Endothelial cell of umbilical vein (primary cell): ENCODE measurements around the gene SYNE1. TPM values are rescaled to one million over a fixed set of nuclear protein-coding genes. Genes with fewer than 3 reads are reported as not detected.

Experiments
- BruUV-seq: library from RNA; stranded (reverse); fragments of 400-500 nt; replicated peaks from 2 replicates; lab custom pipeline; 2021; lab: Mats Ljungman, UMichigan
- CTCF ChIA-PET: fragments of 300-600, 350-600 bp; sonication (Branson Sonifier 250); formaldehyde crosslinking; loops from one replicate; lab custom pipeline; 2021; ENCODE audit warnings: antibody characterized with exemption, inconsistent platforms; lab: Charles Lee
- POLR2A ChIA-PET: fragments of 300-600, 350-600 bp; sonication (Branson Sonifier 250); formaldehyde crosslinking; loops from one replicate; lab custom pipeline; 2021; ENCODE audit warnings: antibody characterized with exemption, inconsistent platforms; lab: Charles Lee
- DNase-seq: peaks from one replicate; pipeline ENCODE4 v3.0.0-alpha.2; 2011; ENCODE audit warnings: low read depth, low spot score
- FAIRE-seq: peaks from 2 replicates; lab custom pipeline; 2011; peaks lifted over from hg19 to GRCh38; lab: Jason Lieb, UNC
- H2AFZ ChIP-seq: 2 replicates; pipeline ENCODE4 v1.6.0; 2012; ENCODE audit warnings: low read depth, low read length, control low read depth, inconsistent platforms
- H3K27ac ChIP-seq: 2 replicates; pipeline ENCODE4 v1.5.1; 2011; ENCODE audit warnings: low read depth, mild to moderate bottlenecking, control low read depth, low read length, moderate library complexity; ENCODE audit not compliant: insufficient read depth
- H3K27me3 ChIP-seq, 2 experiments: 2 replicates each; pipeline versions ENCODE4 v1.6.0 to v1.6.1; 2011; ENCODE audit warnings: low read length in 2 of 2, mixed read lengths in 1 of 2; ENCODE audit not compliant: control insufficient read depth in 2 of 2, insufficient read depth in 2 of 2
- H3K36me3 ChIP-seq, 2 experiments: 2 replicates in 1 of 2; 3 replicates in 1 of 2; pipeline ENCODE4 v1.5.1; 2011; ENCODE audit warnings: low read length in 2 of 2, mild to moderate bottlenecking in 1 of 2, moderate library complexity in 1 of 2; ENCODE audit not compliant: control insufficient read depth in 2 of 2, insufficient read depth in 2 of 2; ENCODE audit errors: extremely low read depth in 1 of 2
- H3K4me1 ChIP-seq: 3 replicates; pipeline ENCODE4 v1.5.1; 2011; ENCODE audit warnings: mild to moderate bottlenecking, low read length; ENCODE audit not compliant: control insufficient read depth, insufficient read depth; ENCODE audit errors: extremely low read depth
- H3K4me2 ChIP-seq: 2 replicates; pipeline ENCODE4 v1.6.1; 2011; ENCODE audit warnings: low read length, control low read depth, mixed read lengths; ENCODE audit not compliant: insufficient read depth
- H3K4me3 ChIP-seq, 3 experiments: fragments of 200-600 bp in 1 of 3; sonication (generic), shearing (Covaris generic) in 1 of 3; replicated peaks in 1 of 3; 2 replicates each; pipeline ENCODE4 v1.5.1; 2011 to 2016; ENCODE audit warnings: control low read depth in 3 of 3, low read length in 3 of 3, mild to moderate bottlenecking in 2 of 3, inconsistent platforms in 1 of 3, low read depth in 1 of 3, moderate library complexity in 1 of 3; ENCODE audit not compliant: insufficient read depth in 1 of 3
- H3K79me2 ChIP-seq: 2 replicates; pipeline ENCODE4 v1.6.0; 2012; ENCODE audit warnings: low read length, inconsistent platforms; ENCODE audit not compliant: control insufficient read depth, insufficient read depth
- H3K9ac ChIP-seq: replicated peaks from 2 replicates; pipeline ENCODE3; 2011; ENCODE audit warnings: low read length, control low read depth; ENCODE audit not compliant: insufficient read depth; ENCODE audit errors: extremely low read depth
- H3K9me1 ChIP-seq: replicated peaks from 3 replicates; pipeline ENCODE4 v1.6.0; 2011; ENCODE audit warnings: mild to moderate bottlenecking, low read length; ENCODE audit not compliant: control insufficient read depth, insufficient read depth; ENCODE audit errors: extremely low read depth
- H3K9me3 ChIP-seq: replicated peaks from 2 replicates; pipeline ENCODE4 v1.5.1; 2012; ENCODE audit warnings: low read length, inconsistent platforms; ENCODE audit not compliant: control insufficient read depth, insufficient read depth
- H4K20me1 ChIP-seq: replicated peaks from 2 replicates; pipeline ENCODE3; 2011; ENCODE audit warnings: mild to moderate bottlenecking, low read length; ENCODE audit not compliant: control insufficient read depth, insufficient read depth; ENCODE audit errors: extremely low read depth
- CTCF ChIP-seq, 2 donors: IDR thresholded peaks; 1 replicate in 1 of 2; 2 replicates in 1 of 2; pipeline ENCODE4 v1.5.1; 2011; ENCODE audit warnings: low read length in 2 of 2, mild to moderate bottlenecking in 2 of 2, moderate library complexity in 2 of 2, control low read depth in 1 of 2, inconsistent platforms in 1 of 2, low read depth in 1 of 2; ENCODE audit not compliant: insufficient read depth in 1 of 2; ENCODE audit errors: extremely low read depth in 1 of 2
- EZH2 ChIP-seq: IDR thresholded peaks from 2 replicates; pipeline ENCODE4 v1.6.1; 2012; ENCODE audit warnings: borderline replicate concordance, low read depth, mild to moderate bottlenecking, moderate library complexity, low read length, inconsistent platforms; ENCODE audit not compliant: severe bottlenecking
- FOS ChIP-seq: IDR thresholded peaks from 2 replicates; pipeline ENCODE4 v1.6.1; 2011; ENCODE audit warnings: mild to moderate bottlenecking, low read length, moderate library complexity, borderline replicate concordance; ENCODE audit not compliant: insufficient read depth
- GATA2 ChIP-seq: IDR thresholded peaks from 2 replicates; pipeline ENCODE4 v1.7.0; 2011; ENCODE audit warnings: low read depth, mild to moderate bottlenecking, moderate library complexity, mixed read lengths, low read length; ENCODE audit not compliant: insufficient read length, insufficient read depth
- JUN ChIP-seq: IDR thresholded peaks from 2 replicates; pipeline ENCODE4 v1.6.1; 2011; ENCODE audit warnings: borderline replicate concordance, low read depth; ENCODE audit not compliant: insufficient read length, insufficient read depth
- MAX ChIP-seq: IDR thresholded peaks from 2 replicates; pipeline ENCODE4 v1.6.1; 2011; ENCODE audit not compliant: insufficient read depth, insufficient read length
- MYC ChIP-seq: IDR thresholded peaks from one replicate; pipeline ENCODE4 v1.6.1; 2011; ENCODE audit warnings: mild to moderate bottlenecking, low read depth, low read length
- POLR2A ChIP-seq: IDR thresholded peaks from 2 replicates; pipeline ENCODE4 v1.6.1; 2012; ENCODE audit warnings: low read depth, mild to moderate bottlenecking, control low read depth, low read length
- POLR2AphosphoS5 ChIP-seq: IDR thresholded peaks from 2 replicates; pipeline ENCODE4 v1.6.1; 2012; ENCODE audit warnings: low read depth, mild to moderate bottlenecking, control low read depth, low read length, moderate library complexity; ENCODE audit not compliant: insufficient read depth
- dilution Hi-C: fragments of 300-500 bp; cut with MboI; formaldehyde crosslinking; loops from one replicate; pipeline ENCODE4 v1.15.0; 2019; ENCODE audit warnings: low sequenced_read_pairs; ENCODE audit not compliant: extremely low pct_ligation_motif_present
- intact Hi-C: fragments of 100-400 bp; cut with micrococcal nuclease; formaldehyde crosslinking; loops from one replicate; pipeline ENCODE4 v1.10.0; 2022
- polyA plus RNA-seq, 4 experiments: library from polyadenylated mRNA; depleted of rRNA in 3 of 4; stranded (reverse) in 3 of 4; unstranded in 1 of 4; fragments of >200 nt; gene quantifications; 2 replicates each; pipeline versions ENCODE4 v1.2.1 to v1.2.3, GENCODE V29; 2011 to 2012; ENCODE audit warnings: missing spikeins in 1 of 4
- total RNA-seq: library from RNA; stranded (reverse); gene quantifications from 2 replicates; pipeline ENCODE4 v1.2.3, GENCODE V29; 2021

The SYNE1 gene
- total and polyA plus RNA-seq, 2 donors (not counting 3 experiments of a cell fraction or from before 2014, with no cell fraction given): 26.5 to 52.3 TPM

- Histone ChIP-seq H3K4me2 (no peak overlapping the region), H3K79me2 (no peaks in the 10 kb centered on the region), H3K27me3 (no peaks in the 10 kb centered on the region), H3K9me3 (no peaks in the 10 kb centered on the region), H3K4me3 (no peak overlapping the region), H3K9ac (no peak overlapping the region), H3K27ac (no peak overlapping the region), H2AFZ (no peak overlapping the region), H3K36me3 (no peaks in the 10 kb centered on the region), H4K20me1 (no peaks in the 10 kb centered on the region), H3K4me1 (peaks cover 27% of the 10 kb centered on the region), H3K9me1 (no peaks in the 10 kb centered on the region)
- TF ChIP-seq EZH2: no peak
- peak; percentile 50 for TF ChIP-seq FOS
- TF ChIP-seq GATA2: peak; percentile 67
- TF ChIP-seq POLR2AphosphoS5: no peak
- peak; percentile 11 for TF ChIP-seq JUN
- TF ChIP-seq CTCF (IDR thresholded peaks at IDR 0.05; ENCODE audit: extremely low read depth in 1 of 2, insufficient read depth in 1 of 2, low read depth in 1 of 2, low read length in 2 of 2): no peak
- no peak for TF ChIP-seq POLR2A
- no peak for TF ChIP-seq MAX
- no peak for TF ChIP-seq MYC
- BruUV-seq: no TSS peak
- POLR2A ChIA-PET: no interaction called here
- CTCF ChIA-PET: no interaction called here
- peak; percentile 80 for FAIRE-seq
- no peak for DNase-seq
- intact Hi-C loops (no loop called here), dilution Hi-C loops (no loop called here)
Observed at GRCh38 chr6:152089992-152090391, 547.2 kb downstream of the SYNE1 start.
